OCI-LY1 (cell line): Measurements from ENCODE around the gene DUSP7.

Experiments
- EZH2 ChIP-seq: fragments of 200-600 bp; sonication (generic), shearing (Covaris generic); IDR thresholded peaks from 2 replicates; pipeline ENCODE4 v1.8.0; 2017; ENCODE audit warnings: borderline replicate concordance, mixed run types, mild to moderate bottlenecking, antibody characterized with exemption, low read length, moderate library complexity, mixed read lengths
- TF ChIP-seq, protein P1 (sequence below): fragments of 200-600 bp; sonication (generic), shearing (Covaris generic); IDR thresholded peaks from 2 replicates; pipeline ENCODE4 v1.5.1; 2017; ENCODE audit warnings: mild to moderate bottlenecking, antibody characterized with exemption, low read length, moderate library complexity, mixed read lengths

DNA sequence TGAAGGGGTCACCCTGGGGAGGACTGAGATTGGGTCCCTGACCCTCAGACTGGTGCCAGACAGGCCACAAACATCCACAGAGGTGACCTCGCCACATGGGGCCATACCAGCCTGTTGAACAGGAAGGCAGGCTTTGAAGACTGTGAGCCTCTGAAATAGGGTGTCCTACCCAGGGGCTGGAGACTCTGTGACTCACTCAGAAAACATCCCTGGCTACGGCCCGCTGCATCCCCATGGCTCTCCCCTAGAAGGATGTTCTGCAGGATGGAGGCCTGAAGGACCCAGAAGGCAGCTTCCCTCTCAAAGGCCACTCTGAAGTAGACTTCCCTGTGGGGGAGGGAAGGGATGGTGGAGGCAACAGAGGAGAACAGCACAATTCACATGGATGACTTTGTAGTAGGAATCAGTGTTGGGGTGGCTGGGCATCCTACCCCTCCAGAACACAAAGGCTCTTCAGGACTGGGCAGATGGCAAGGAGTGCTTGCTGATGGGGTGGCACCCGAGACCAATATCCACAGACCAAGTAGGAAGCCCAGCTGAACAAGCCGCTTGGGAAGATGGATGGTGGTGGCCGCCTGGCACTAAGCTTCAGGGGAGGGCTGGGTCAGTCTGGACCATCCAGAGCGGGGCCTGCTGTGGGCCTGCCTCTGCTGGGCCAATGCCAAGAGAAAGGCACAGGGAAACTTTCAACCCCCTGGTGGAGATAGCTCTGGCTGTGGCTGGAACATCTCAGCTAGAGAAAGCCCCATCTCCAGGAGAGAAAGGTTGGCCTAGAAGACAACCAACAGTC lies 37.6 kb upstream of the DUSP7 start:
- TF ChIP-seq, protein P1, sequence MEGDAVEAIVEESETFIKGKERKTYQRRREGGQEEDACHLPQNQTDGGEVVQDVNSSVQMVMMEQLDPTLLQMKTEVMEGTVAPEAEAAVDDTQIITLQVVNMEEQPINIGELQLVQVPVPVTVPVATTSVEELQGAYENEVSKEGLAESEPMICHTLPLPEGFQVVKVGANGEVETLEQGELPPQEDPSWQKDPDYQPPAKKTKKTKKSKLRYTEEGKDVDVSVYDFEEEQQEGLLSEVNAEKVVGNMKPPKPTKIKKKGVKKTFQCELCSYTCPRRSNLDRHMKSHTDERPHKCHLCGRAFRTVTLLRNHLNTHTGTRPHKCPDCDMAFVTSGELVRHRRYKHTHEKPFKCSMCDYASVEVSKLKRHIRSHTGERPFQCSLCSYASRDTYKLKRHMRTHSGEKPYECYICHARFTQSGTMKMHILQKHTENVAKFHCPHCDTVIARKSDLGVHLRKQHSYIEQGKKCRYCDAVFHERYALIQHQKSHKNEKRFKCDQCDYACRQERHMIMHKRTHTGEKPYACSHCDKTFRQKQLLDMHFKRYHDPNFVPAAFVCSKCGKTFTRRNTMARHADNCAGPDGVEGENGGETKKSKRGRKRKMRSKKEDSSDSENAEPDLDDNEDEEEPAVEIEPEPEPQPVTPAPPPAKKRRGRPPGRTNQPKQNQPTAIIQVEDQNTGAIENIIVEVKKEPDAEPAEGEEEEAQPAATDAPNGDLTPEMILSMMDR, result no peak
- TF ChIP-seq EZH2, result no peak
